C4-2B (cell line): ENCODE results near the gene RRH.

Experiments
- ZFX ChIP-seq: fragments of 450-650 bp; IDR thresholded peaks from 2 replicates; pipeline ENCODE4 v1.6.1; 2017
- TF ChIP-seq, protein P1 (sequence below): fragments of 450-650 bp; conservative IDR thresholded peaks from 2 replicates; pipeline ENCODE4 v1.5.1; 2017; ENCODE audit warnings: mild to moderate bottlenecking

DNA sequence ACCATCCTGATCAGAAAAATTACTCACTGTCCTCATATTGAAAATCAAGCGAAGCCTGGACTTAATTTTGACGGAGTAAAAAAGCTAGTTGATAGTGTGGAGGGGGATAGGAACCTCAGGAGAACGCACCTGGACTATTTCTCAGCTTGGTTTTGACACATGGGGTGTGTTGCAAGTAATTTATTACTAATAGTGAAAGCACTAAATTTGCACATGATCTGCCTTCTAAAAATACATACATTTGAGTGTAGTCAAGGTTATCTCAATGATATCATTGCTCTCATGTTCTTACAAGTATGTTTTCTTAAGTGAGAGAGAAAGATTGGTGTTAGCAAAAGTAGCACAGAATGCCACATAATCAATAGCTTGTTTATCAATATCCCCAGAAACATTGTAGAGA lies 49.6 kb downstream of the RRH start:
- TF ChIP-seq, protein P1, sequence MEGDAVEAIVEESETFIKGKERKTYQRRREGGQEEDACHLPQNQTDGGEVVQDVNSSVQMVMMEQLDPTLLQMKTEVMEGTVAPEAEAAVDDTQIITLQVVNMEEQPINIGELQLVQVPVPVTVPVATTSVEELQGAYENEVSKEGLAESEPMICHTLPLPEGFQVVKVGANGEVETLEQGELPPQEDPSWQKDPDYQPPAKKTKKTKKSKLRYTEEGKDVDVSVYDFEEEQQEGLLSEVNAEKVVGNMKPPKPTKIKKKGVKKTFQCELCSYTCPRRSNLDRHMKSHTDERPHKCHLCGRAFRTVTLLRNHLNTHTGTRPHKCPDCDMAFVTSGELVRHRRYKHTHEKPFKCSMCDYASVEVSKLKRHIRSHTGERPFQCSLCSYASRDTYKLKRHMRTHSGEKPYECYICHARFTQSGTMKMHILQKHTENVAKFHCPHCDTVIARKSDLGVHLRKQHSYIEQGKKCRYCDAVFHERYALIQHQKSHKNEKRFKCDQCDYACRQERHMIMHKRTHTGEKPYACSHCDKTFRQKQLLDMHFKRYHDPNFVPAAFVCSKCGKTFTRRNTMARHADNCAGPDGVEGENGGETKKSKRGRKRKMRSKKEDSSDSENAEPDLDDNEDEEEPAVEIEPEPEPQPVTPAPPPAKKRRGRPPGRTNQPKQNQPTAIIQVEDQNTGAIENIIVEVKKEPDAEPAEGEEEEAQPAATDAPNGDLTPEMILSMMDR, result no peak
- TF ChIP-seq ZFX, result no peak
